Retinal pigment epithelial cell (primary cell): Measurements from ENCODE around the gene SKAP1.

Experiments used
- DNase-seq: peaks from one replicate; pipeline ENCODE4 v3.0.0-alpha.2; 2010; ENCODE audit warnings: low read depth
- H3K4me3 ChIP-seq: 2 replicates; pipeline ENCODE4 v1.5.1; 2011; ENCODE audit warnings: mild to moderate bottlenecking, low read length, control low read depth, moderate library complexity
- TF ChIP-seq, protein P1 (sequence below): conservative IDR thresholded peaks from 2 replicates; pipeline ENCODE4 v1.5.1; 2011; ENCODE audit warnings: low read depth, low read length, control low read depth, inconsistent platforms

SKAP1 gene

DNA sequence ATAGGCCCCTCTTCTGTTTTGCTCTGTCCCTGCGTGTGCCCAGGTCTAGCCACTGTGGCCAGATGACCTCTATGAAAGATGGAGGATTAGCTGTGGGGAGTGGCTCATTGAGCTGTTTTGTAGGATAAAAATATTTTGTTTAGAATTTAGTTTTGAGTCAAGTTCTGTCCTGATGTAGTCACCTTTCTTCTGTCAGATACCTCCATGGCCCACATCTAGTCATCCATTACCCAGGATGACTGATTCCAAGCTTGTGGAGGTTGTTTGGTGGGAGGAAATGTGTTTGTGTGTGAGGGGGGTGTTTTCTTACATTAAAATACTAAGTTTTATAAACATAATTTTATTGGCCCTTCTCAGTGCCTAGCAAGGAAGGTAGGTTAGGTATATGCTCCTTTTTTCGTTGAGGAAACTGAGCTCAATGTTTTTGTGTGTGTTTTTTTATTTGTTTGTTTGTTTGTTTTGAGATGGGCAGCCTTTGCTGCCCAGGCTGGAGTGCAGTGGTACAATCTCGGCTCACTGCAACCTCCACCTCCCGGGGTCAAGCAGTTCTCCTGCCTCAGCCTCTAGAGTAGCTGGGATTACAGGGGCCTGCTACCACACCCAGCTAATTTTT is 306.1 kb downstream of the SKAP1 start:
- TF ChIP-seq, protein P1, sequence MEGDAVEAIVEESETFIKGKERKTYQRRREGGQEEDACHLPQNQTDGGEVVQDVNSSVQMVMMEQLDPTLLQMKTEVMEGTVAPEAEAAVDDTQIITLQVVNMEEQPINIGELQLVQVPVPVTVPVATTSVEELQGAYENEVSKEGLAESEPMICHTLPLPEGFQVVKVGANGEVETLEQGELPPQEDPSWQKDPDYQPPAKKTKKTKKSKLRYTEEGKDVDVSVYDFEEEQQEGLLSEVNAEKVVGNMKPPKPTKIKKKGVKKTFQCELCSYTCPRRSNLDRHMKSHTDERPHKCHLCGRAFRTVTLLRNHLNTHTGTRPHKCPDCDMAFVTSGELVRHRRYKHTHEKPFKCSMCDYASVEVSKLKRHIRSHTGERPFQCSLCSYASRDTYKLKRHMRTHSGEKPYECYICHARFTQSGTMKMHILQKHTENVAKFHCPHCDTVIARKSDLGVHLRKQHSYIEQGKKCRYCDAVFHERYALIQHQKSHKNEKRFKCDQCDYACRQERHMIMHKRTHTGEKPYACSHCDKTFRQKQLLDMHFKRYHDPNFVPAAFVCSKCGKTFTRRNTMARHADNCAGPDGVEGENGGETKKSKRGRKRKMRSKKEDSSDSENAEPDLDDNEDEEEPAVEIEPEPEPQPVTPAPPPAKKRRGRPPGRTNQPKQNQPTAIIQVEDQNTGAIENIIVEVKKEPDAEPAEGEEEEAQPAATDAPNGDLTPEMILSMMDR = no peak
- H3K4me3 ChIP-seq = no peak overlapping the region
- no peak for DNase-seq

DNA sequence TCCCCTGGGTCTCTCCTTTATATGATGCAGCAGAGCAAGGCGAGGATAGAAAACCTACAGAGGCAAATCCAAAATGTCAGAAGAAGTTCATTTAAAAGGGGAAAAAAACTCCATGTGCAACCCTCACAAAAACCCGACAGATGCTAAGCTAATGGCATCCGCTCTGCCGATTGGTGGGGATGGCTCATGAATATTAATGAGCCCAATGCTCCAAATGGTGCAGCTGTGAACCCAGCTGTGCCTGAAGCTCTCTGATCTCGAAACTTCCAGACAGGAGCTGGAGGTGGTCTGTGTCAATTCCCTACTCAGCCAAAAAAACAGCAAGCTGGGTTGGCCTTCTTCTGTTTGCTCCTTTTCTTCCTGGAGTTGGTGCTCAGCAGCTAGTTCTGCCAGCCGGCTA is 306.9 kb downstream of the SKAP1 start:
- TF ChIP-seq, protein P1 = no peak
- no peak overlapping the region for H3K4me3 ChIP-seq
- DNase-seq = no peak

DNA sequence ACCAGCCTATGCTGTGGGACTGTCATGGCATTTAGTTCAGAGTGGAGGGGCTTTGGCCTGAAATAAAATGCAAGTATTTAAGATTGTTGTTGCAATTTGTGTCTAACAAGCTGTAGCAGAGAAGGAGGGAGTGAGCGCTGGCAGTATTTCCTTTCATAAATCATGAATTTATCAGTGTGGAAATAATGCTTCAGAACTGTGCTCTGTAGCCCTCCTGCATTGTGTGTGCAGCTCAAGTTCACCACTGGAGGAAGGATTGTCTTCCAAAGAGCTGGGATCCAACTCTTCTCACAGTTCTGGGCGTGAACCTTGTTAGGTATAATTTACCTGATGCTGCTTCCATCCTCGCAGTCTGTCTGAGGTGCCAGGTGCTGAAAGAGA is 307.4 kb downstream of the SKAP1 start:
- no peak for DNase-seq
- TF ChIP-seq, protein P1 = no peak
- no peak overlapping the region for H3K4me3 ChIP-seq

DNA sequence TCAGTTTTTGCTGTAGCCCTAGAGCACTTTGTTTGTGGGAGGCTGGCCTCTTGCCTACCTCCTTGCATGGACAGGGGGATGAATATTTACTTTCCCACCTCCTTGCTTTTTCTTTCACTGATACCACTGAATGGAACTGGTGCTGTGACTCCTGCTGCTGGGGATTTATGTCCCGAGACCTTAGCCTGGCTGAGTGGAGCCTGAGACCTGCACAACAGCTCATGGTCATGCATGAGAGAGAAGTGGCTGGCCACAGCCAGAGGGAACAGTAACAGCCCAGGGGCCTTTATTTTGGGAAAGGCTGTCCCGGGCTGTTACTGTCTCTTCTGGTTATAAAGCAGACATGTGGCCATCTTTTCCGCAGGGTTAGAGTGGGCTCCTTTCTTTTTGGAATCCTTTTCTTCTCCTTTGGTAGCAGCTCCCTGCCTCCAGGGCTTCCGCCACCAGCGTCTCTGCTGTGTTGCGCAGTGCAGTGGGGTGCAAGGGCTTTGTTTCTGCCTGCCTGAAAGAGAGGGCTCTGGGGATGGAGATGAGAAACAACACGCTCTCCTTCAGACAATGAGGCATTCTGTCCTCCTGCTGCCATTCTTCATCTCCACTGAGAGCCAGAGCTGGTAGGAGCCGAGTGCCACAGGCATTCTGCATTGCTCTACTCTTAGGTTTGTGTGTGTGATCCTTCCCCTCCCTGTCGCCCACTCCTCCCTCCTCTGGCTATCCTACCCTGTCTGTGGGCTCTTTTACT is 307.9 kb downstream of the SKAP1 start:
- H3K4me3 ChIP-seq = no peak overlapping the region
- TF ChIP-seq, protein P1 = no peak

DNA sequence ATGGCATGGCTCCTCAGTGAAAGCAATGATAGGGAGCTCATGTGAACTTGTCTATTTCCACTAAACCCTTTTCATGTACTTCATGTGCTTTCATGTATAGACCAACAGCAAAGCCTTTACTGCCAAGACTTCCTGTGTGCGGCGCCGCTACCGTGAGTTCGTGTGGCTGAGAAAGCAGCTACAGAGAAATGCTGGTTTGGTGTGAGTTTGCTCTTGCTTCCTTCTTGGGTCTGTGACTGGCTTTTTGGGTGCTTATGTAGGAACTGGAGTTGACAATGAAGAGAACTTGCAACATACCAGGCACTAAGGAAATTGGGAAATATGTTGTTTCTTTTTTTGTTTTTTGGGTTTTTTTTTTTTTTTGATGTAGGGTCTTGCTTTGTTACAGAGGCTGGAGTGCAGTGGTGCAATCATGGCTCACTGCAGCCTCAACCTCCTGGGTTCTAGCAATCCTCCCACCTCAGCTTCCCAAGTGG is 316.8 kb downstream of the SKAP1 start:
- no peak overlapping the region for H3K4me3 ChIP-seq
- DNase-seq = no peak
- TF ChIP-seq, protein P1 = no peak

More for the DNA sequence above, 307.9 kb downstream of the SKAP1 start:
- no peak for DNase-seq

DNA sequence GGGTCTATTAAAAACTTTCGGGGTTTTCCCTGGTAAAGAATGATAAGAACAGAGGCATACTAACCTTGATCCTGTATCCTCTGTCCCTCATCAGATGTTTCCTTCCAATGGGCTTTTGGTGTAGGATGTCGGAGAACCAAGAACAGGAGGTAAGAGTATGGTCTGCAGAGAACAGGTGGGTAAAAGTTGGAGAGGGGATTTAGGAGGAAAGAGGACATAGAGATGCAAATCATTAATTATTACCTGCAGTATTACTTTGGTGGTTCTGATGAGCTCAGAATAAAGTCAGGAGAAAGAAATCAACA is 318.1 kb downstream of the SKAP1 start:
- no peak overlapping the region for H3K4me3 ChIP-seq
- no peak for DNase-seq
- TF ChIP-seq, protein P1 = no peak

DNA sequence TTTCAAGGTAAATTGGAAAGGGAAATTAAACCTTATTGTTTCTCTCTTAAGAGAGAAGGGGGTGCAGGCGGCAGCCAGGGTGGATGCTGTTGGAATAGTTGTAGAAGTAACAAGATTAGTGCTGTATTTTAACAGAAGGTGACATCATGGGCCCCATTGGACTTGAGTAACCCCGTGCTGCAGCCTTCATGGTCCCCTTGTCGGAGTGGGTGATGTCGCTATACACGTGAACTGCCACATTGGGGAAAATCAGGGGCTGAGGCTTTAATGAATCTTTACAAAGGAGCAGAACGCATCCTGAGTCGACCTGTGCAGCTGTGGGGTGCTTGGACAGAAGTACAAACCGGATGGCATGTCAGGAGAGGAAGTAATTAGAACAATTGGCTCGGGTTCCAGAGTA is 319.3 kb downstream of the SKAP1 start:
- TF ChIP-seq, protein P1 = no peak
- no peak for DNase-seq
- no peak overlapping the region for H3K4me3 ChIP-seq
